ENCODE results near the gene APBB2. TPM values are rescaled to one million over a fixed set of nuclear protein-coding genes. Genes with fewer than 3 reads are reported as not detected.
"Not testable (repeated sequence)": the region's sequence is repeated elsewhere in the genome, so short reads cannot be mapped to it uniquely, and the experiment has no call there.

Gene APBB2
- total RNA-seq, 1 experiment from 2014 or later, result 32.9 TPM

- DNase-seq (ENCODE audit: low read depth), result no peak
These were observed 308.9 kb downstream of the APBB2 start for GRCh38 chr4:40905414-40905813.

GRCh38 chr4:40900531-40900930 is 313.8 kb downstream of the APBB2 start:
- DNase-seq (ENCODE audit: low read depth), result not testable (repeated sequence)

GRCh38 chr4:40897557-40898203 is 316.7 kb downstream of the APBB2 start:
- DNase-seq (ENCODE audit: low read depth), result peak; percentile 78

GRCh38 chr4:40890764-40891163 is 323.6 kb downstream of the APBB2 start:
- no peak for DNase-seq (ENCODE audit: low read depth)

GRCh38 chr4:40890199-40890598 is 324.1 kb downstream of the APBB2 start:
- DNase-seq (ENCODE audit: low read depth), result no peak

GRCh38 chr4:40888933-40889332 is 325.4 kb downstream of the APBB2 start:
- DNase-seq (ENCODE audit: low read depth), result no peak

- DNase-seq (ENCODE audit: low read depth), result no peak
These were observed 326.6 kb downstream of the APBB2 start for GRCh38 chr4:40887764-40888131.

GRCh38 chr4:40886931-40887763 is 327.2 kb downstream of the APBB2 start:
- no peak for DNase-seq (ENCODE audit: low read depth)

GRCh38 chr4:40881851-40882250 is 332.5 kb downstream of the APBB2 start:
- DNase-seq (ENCODE audit: low read depth), result no peak

- no peak for DNase-seq (ENCODE audit: low read depth)
These were observed 333.2 kb downstream of the APBB2 start for GRCh38 chr4:40881096-40881495.

GRCh38 chr4:40878548-40879055 is 335.7 kb downstream of the APBB2 start:
- DNase-seq (ENCODE audit: low read depth), result no peak

GRCh38 chr4:40877081-40877480 is 337.3 kb downstream of the APBB2 start:
- DNase-seq (ENCODE audit: low read depth), result no peak

GRCh38 chr4:40875507-40876150 is 338.7 kb downstream of the APBB2 start:
- DNase-seq (ENCODE audit: low read depth), result no peak

- DNase-seq (ENCODE audit: low read depth), result no peak
These were observed 339.4 kb downstream of the APBB2 start for GRCh38 chr4:40874901-40875300.

GRCh38 chr4:40874331-40874730 is 340.0 kb downstream of the APBB2 start:
- DNase-seq (ENCODE audit: low read depth), result no peak

- DNase-seq (ENCODE audit: low read depth), result no peak
These were observed 342.6 kb downstream of the APBB2 start for GRCh38 chr4:40871695-40872250.

GRCh38 chr4:40870150-40870549 is 344.2 kb downstream of the APBB2 start:
- DNase-seq (ENCODE audit: low read depth), result no peak

GRCh38 chr4:40865696-40866095 is 348.6 kb downstream of the APBB2 start:
- DNase-seq (ENCODE audit: low read depth), result no peak

- no peak for DNase-seq (ENCODE audit: low read depth)
These were observed 349.8 kb downstream of the APBB2 start for GRCh38 chr4:40864531-40864930.

- DNase-seq (ENCODE audit: low read depth), result no peak
These were observed 355.4 kb downstream of the APBB2 start for GRCh38 chr4:40858962-40859361.

- DNase-seq (ENCODE audit: low read depth), result no peak
These were observed 356.4 kb downstream of the APBB2 start for GRCh38 chr4:40857956-40858355.

GRCh38 chr4:40856840-40857362 is 357.4 kb downstream of the APBB2 start:
- peak; percentile 29 for DNase-seq (ENCODE audit: low read depth)
